ENCODE results near the gene GRM4. TPM values are rescaled to one million over a fixed set of nuclear protein-coding genes. Genes with fewer than 3 reads are reported as not detected.

Gene GRM4
- total and polyA plus RNA-seq, 10 of the 15 experiments (the other 5 are each of a cell fraction or from before 2014, with no cell fraction given) = 0.01 to 0.31 (median 0.05) TPM; not detected in 2

- H4K20me1 ChIP-seq (ENCODE audit: control insufficient read depth, insufficient read depth) = no peaks in the 10 kb centered on the region
- no peak overlapping the region for H3K4me2 ChIP-seq (ENCODE audit: control insufficient read depth, insufficient read depth)
- in situ Hi-C loops (cut with MboI) = no loop called here
- no peak overlapping the region for H3K27ac ChIP-seq (ENCODE audit: control insufficient read depth, insufficient read depth)
- SMC1A ChIA-PET (ENCODE audit: uncharacterized antibody, unreplicated experiment) = no interaction called here
- H3K9me3 ChIP-seq (replicated peaks; ENCODE audit: control insufficient read depth, insufficient read depth, low read length) = no peaks in the 10 kb centered on the region
- no peak overlapping the region for H2AFZ ChIP-seq (ENCODE audit: control insufficient read depth, low read depth, low read length)
- intact Hi-C loops (cut with micrococcal nuclease; ENCODE audit: unreplicated experiment) = no loop called here
- RAD21 ChIA-PET (ENCODE audit: unreplicated experiment) = no interaction called here
- no peak overlapping the region for H3K9ac ChIP-seq (ENCODE audit: control insufficient read depth, insufficient read depth, low read length)
- CTCF ChIA-PET = no interaction called here
- POLR2A ChIA-PET = no interaction called here
- H3K79me2 ChIP-seq (ENCODE audit: control insufficient read depth, insufficient read depth, low read length) = no peaks in the 10 kb centered on the region
- DNase-seq (ENCODE audit: low read depth, low spot score) (no peak), FAIRE-seq (no peak), ATAC-seq (no peak)
- H3K27me3 ChIP-seq (replicated peaks in 1 of 2; ENCODE audit: control insufficient read depth in 2 of 2, insufficient read depth in 2 of 2, low read length in 1 of 2) = peaks cover 3% of the 10 kb centered on the region in 2 experiments; a peak in 2 of 4 replicates
- WGBS (ENCODE audit: insufficient coverage, insufficient replicate concordance, low lambda C conversion rate, missing lambda C conversion rate) = 25% methylated on average over 7 of the region's 7 CpGs
- no peaks in the 10 kb centered on the region for H3K36me3 ChIP-seq (ENCODE audit: control insufficient read depth in 2 of 2, insufficient read depth in 2 of 2, low read length in 1 of 2)
- H3K4me1 ChIP-seq (ENCODE audit: control insufficient read depth, insufficient read depth, low read length) = no peaks in the 10 kb centered on the region
- TF ChIP-seq CTCF (IDR thresholded peaks at IDR 0.05 in 2 of 3, conservative IDR thresholded peaks at IDR 0.05 in 1 of 3; ENCODE audit: control insufficient read depth in 2 of 3, extremely low read depth in 1 of 3, insufficient read depth in 1 of 3, low read depth in 3 of 3, low read length in 3 of 3) = peak in 1 of 3 experiments; percentile 18; a peak in 1 of 6 replicates
- TF ChIP-seq PRDM15 (CRISPR knock-in tag; IDR thresholded peaks at IDR 0.05) = no peak
- BruUV-seq (replicated peaks) = no TSS peak
- no peak overlapping the region for H3K4me3 ChIP-seq
Observed at GRCh38 chr6:34062815-34063214, 83.1 kb downstream of the GRM4 start.

Data from GM12878 (cell line).